ENCODE results near the gene EFR3B. TPM values are rescaled to one million over a fixed set of nuclear protein-coding genes. Genes with fewer than 3 reads are reported as not detected.

The EFR3B gene
- polyA plus RNA-seq, 3 donors, result not detected

GRCh38 chr2:25090801-25091200 is 48.9 kb downstream of the EFR3B start:
- Histone ChIP-seq H3K9me3 (replicated peaks in 1 of 2; ENCODE audit: control insufficient read depth in 1 of 2, insufficient read depth in 1 of 2, low read length in 2 of 2) (no peaks in the 10 kb centered on the region), H3K79me2 (ENCODE audit: insufficient read depth, low read length) (no peaks in the 10 kb centered on the region), H3K27me3 (ENCODE audit: control insufficient read depth in 2 of 2, insufficient read depth in 2 of 2, low read length in 2 of 2) (no peaks in the 10 kb centered on the region), H3K4me3 (replicated peaks in 1 of 3; ENCODE audit: low read depth in 2 of 3, low read length in 3 of 3) (no peak overlapping the region), H3K4me1 (ENCODE audit: control insufficient read depth in 1 of 2, insufficient read depth in 2 of 2, low read length in 2 of 2) (peaks cover 6 to 7% of the 10 kb centered on the region in 2 donors), H3K9ac (ENCODE audit: insufficient read depth, low read length, poor library complexity, severe bottlenecking) (no peak overlapping the region), H4K20me1 (ENCODE audit: insufficient read depth, low read length) (no peaks in the 10 kb centered on the region), H2AFZ (ENCODE audit: insufficient read depth, low read depth, low read length, poor library complexity, severe bottlenecking) (no peak overlapping the region), H3K36me3 (replicated peaks in 1 of 2; ENCODE audit: control insufficient read depth in 1 of 2, insufficient read depth in 2 of 2, low read length in 2 of 2) (no peaks in the 10 kb centered on the region), H3K27ac (ENCODE audit: low read depth in 1 of 2, low read length in 2 of 2) (no peak overlapping the region), H3K4me2 (replicated peaks; ENCODE audit: extremely low read depth, low read length, poor library complexity, severe bottlenecking) (no peak overlapping the region)
- DNase-seq, result no peak
- peaks cover 8% of the 10 kb centered on the region for H3K4me1 Mint-ChIP-seq
- WGBS (ENCODE audit: insufficient coverage), result 100% methylated on average over 3 of the region's 8 CpGs
- H3K4me3 Mint-ChIP-seq, result no peak overlapping the region
- intact Hi-C loops (cut with micrococcal nuclease), result no loop called here
- H3K9me3 Mint-ChIP-seq, result peaks cover 0 to 2% (median 0%) of the 10 kb centered on the region in 7 donors
- no peaks in the 10 kb centered on the region for H3K36me3 Mint-ChIP-seq
- peaks cover 0 to 4% (median 0%) of the 10 kb centered on the region in 3 donors for H3K27me3 Mint-ChIP-seq (ENCODE audit: low read depth in 3 of 3)
- TF ChIP-seq CTCF (IDR thresholded peaks at IDR 0.05), result no peak
- no peak overlapping the region for H3K27ac Mint-ChIP-seq

- H3K4me1 Mint-ChIP-seq, result peaks cover 8% of the 10 kb centered on the region
- H3K9me3 Mint-ChIP-seq, result peaks cover 0 to 2% (median 0%) of the 10 kb centered on the region in 7 donors
- Histone ChIP-seq H3K9ac (ENCODE audit: insufficient read depth, low read length, poor library complexity, severe bottlenecking) (no peak overlapping the region), H3K27ac (ENCODE audit: low read depth in 1 of 2, low read length in 2 of 2) (no peak overlapping the region), H3K27me3 (ENCODE audit: control insufficient read depth in 2 of 2, insufficient read depth in 2 of 2, low read length in 2 of 2) (no peaks in the 10 kb centered on the region), H3K79me2 (ENCODE audit: insufficient read depth, low read length) (no peaks in the 10 kb centered on the region), H3K4me2 (replicated peaks; ENCODE audit: extremely low read depth, low read length, poor library complexity, severe bottlenecking) (no peak overlapping the region), H3K9me3 (replicated peaks in 1 of 2; ENCODE audit: control insufficient read depth in 1 of 2, insufficient read depth in 1 of 2, low read length in 2 of 2) (no peaks in the 10 kb centered on the region), H3K36me3 (replicated peaks in 1 of 2; ENCODE audit: control insufficient read depth in 1 of 2, insufficient read depth in 2 of 2, low read length in 2 of 2) (no peaks in the 10 kb centered on the region), H4K20me1 (ENCODE audit: insufficient read depth, low read length) (no peaks in the 10 kb centered on the region), H3K4me1 (ENCODE audit: control insufficient read depth in 1 of 2, insufficient read depth in 2 of 2, low read length in 2 of 2) (peaks cover 6 to 7% of the 10 kb centered on the region in 2 donors), H3K4me3 (replicated peaks in 1 of 3; ENCODE audit: low read depth in 2 of 3, low read length in 3 of 3) (no peak overlapping the region), H2AFZ (ENCODE audit: insufficient read depth, low read depth, low read length, poor library complexity, severe bottlenecking) (no peak overlapping the region)
- no peak for DNase-seq
- H3K27me3 Mint-ChIP-seq (ENCODE audit: low read depth in 3 of 3), result peaks cover 0 to 4% (median 0%) of the 10 kb centered on the region in 3 donors
- H3K27ac Mint-ChIP-seq, result no peak overlapping the region
- H3K4me3 Mint-ChIP-seq, result no peak overlapping the region
- no peak for TF ChIP-seq CTCF (IDR thresholded peaks at IDR 0.05)
- no peaks in the 10 kb centered on the region for H3K36me3 Mint-ChIP-seq
- intact Hi-C loops (cut with micrococcal nuclease), result no loop called here
- 96% methylated on average over 8 of the region's 8 CpGs for WGBS (ENCODE audit: insufficient coverage)
These were observed 49.4 kb downstream of the EFR3B start for GRCh38 chr2:25091265-25091664.
